Measurements from ENCODE around the gene SOHLH1. TPM values are rescaled to one million over a fixed set of nuclear protein-coding genes. Genes with fewer than 3 reads are reported as not detected.

SOHLH1 gene
- total and polyA plus RNA-seq, 8 donors = 0.31 TPM; not detected in 7

GRCh38 chr9:135745189-135745588, 45.9 kb upstream of the SOHLH1 start:
- TF ChIP-seq CTCF (IDR thresholded peaks at IDR 0.05) = no peak
- Histone ChIP-seq H3K4me1 (no peaks in the 10 kb centered on the region), H3K27me3 (no peaks in the 10 kb centered on the region), H3K36me3 (no peaks in the 10 kb centered on the region), H3K4me3 (no peak overlapping the region), H3K9me3 (no peaks in the 10 kb centered on the region), H3K27ac (no peak overlapping the region)
- intact Hi-C loops (cut with DNase I) = no loop called here
- no peak for FAIRE-seq
- no peak for ATAC-seq
- 61 to 74% methylated on average over 21 of the region's 21 CpGs for WGBS, 2 donors
- DNase-seq = no peak

GRCh38 chr9:135744333-135745070, 45.2 kb upstream of the SOHLH1 start:
- 59 to 74% methylated on average over 33 of the region's 33 CpGs for WGBS, 2 donors

GRCh38 chr9:135743546-135744332, 44.5 kb upstream of the SOHLH1 start:
- Histone ChIP-seq H3K4me1 (no peaks in the 10 kb centered on the region), H3K27me3 (no peaks in the 10 kb centered on the region), H3K4me3 (no peak overlapping the region), H3K9me3 (no peaks in the 10 kb centered on the region), H3K36me3 (no peaks in the 10 kb centered on the region), H3K27ac (no peak overlapping the region)
- FAIRE-seq (no peak), ATAC-seq (no peak), DNase-seq (no peak)
- WGBS, 2 donors = 59 to 65% methylated on average over 25 of the region's 25 CpGs
- intact Hi-C loops (cut with DNase I) = no loop called here
- TF ChIP-seq CTCF (IDR thresholded peaks at IDR 0.05) = no peak

More at GRCh38 chr9:135744333-135745070, 45.2 kb upstream of the SOHLH1 start:
- ATAC-seq (no peak), FAIRE-seq (no peak), DNase-seq (no peak)
- H3K9me3 ChIP-seq = no peaks in the 10 kb centered on the region
- no peak overlapping the region for H3K4me3 ChIP-seq
- no peaks in the 10 kb centered on the region for H3K27me3 ChIP-seq
- no peak for TF ChIP-seq CTCF (IDR thresholded peaks at IDR 0.05)
- no peaks in the 10 kb centered on the region for H3K4me1 ChIP-seq
- no peaks in the 10 kb centered on the region for H3K36me3 ChIP-seq
- intact Hi-C loops (cut with DNase I) = no loop called here
- no peak overlapping the region for H3K27ac ChIP-seq

DNA sequence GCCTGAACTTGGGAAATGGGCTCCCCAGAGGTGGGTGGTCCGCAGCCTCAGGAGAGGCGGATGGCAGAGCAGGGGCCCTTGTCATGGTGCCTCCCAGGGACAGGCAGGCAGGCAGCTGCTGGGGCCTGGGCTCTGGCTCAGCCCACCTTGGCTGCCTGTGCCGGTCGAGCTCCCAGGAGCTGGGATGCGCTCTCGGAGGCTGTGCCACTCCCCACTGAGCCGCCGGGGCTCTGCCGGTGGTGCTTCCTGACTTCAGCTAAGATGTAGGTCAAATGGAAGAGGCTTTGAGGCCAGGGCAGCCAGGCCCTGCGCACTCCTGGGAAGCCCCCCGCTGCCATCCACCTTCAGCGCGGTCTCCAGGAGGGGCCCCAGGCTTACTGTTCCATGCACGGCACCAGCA, 43.7 kb upstream of the SOHLH1 start:
- TF ChIP-seq CTCF (IDR thresholded peaks at IDR 0.05) = no peak
- Histone ChIP-seq H3K9me3 (no peaks in the 10 kb centered on the region), H3K4me1 (no peaks in the 10 kb centered on the region), H3K27ac (no peak overlapping the region), H3K27me3 (no peaks in the 10 kb centered on the region), H3K4me3 (no peak overlapping the region), H3K36me3 (no peaks in the 10 kb centered on the region)
- DNase-seq (no peak), ATAC-seq (no peak), FAIRE-seq (no peak)
- WGBS, 2 donors = 57 to 59% methylated on average over 14 of the region's 14 CpGs
- intact Hi-C loops (cut with DNase I) = no loop called here

All from pancreas (tissue), 10 donors.